ENCODE data around the gene PLXNA2.
A peak's percentile ranks its signal among the peaks of the same experiment; 100 is the strongest.

PLXNA2 gene

DNA sequence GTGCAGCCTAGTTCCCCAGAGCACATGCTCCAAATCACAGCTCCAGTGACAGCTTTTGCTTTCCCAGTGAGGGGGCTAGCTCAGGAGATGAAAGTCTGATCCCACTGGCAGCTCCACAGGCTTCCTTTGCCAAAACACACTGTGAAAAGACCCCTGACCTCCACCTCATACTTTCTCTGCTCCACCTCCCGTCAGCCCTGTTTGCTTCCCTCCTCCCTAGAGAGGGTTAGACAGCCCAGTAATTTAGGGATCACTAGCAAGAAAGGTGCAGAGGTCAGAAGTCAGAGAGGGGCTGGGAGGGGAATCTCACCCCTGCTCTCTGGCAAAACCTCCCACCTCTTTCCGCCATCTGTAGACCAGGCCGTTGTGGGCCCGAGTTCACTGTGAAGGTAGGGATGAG lies 62.8 kb downstream of the PLXNA2 start:
- DNase-seq (ENCODE audit: low spot score) = no peak

DNA sequence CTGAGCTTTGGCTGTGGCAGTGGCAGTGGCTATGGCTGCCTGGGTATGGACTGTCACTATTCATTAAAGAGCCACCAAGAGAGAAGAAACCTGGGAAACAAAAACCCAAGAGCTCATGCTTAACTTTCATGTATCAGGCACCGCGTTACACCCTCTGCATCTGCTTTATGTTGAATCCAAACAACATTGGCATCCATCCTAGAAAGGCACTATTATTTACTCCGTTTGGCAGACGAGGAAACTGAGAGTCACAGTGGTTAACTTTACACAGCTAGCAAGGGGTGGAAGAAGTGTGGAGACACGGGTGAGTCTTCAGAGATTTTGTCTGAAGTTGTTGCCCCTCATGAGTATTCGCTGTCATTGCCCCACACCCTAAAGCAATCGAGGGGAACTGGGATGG lies 63.8 kb downstream of the PLXNA2 start:
- no peak for DNase-seq (ENCODE audit: low spot score)

DNA sequence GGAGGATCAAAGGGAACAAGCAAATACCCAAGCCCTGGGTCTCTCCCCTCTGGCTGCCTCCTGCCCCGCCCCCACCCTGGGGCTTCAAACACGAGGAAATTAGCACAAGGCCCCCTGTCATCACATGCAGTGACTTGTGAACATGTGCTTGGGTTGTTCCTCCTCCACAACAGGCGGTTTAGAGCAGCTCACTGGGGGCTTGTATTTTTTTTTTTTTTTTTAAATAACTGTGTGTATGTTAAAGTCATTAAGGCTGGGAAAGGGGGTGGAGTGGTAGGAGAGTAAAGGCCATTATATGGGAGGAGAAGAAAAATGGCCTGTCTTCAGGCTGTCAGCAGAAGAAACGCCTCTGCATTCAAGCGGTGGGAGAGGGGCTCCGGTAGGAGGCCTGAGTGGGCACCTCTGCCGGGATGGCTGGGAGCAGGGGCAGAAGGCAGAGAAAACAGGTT lies 64.2 kb downstream of the PLXNA2 start:
- DNase-seq (ENCODE audit: low spot score) = no peak

DNA sequence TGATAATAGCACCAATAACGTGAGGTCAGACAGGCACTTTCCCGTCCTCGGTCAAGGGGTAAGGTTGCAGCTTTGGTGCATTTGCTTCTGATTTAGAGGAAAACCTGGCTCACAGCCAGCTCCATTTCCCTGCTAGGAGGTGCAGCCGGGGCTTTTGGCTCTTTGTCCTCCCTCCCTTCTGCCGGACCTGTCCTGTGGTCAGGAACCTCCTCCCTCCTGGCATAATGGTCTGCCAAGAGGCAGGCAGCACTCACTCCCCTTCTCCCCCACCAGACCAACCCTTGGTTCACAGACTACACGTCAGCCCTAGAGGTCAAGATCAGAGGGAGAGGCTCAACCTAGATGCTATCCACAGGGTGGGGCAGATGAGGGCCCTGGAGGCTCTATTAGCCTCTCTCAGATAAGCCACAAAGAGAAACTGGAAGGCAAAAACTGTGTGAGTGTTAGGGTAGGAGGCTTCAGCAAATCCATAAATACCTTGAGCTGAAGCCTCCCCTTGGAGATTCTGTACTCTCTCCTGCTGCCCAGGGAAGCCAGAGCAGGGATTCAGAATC lies 64.8 kb downstream of the PLXNA2 start:
- DNase-seq (ENCODE audit: low spot score) = no peak

DNA sequence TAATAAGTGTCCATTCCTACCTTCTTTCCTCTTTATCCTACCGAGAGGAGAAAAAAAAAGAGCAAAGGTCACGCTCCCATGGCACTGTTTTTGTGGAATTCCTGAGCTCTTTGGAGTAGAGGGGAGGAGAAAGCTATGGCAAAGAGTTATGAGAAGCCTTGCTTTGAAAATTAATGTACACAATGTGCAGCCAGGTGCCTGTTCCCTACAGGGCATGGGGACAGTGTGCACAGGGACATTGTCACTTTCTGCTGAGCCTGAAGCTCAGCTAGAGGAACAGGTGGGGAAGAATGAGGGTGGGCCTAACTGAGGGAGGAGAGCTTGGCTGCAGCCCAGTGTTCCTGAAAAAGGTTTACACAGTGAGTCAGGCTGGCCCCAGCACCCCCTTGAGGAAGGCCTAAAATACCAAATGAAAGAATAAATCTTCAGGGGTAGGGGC lies 66.1 kb downstream of the PLXNA2 start:
- DNase-seq (ENCODE audit: low spot score) = no peak

DNA sequence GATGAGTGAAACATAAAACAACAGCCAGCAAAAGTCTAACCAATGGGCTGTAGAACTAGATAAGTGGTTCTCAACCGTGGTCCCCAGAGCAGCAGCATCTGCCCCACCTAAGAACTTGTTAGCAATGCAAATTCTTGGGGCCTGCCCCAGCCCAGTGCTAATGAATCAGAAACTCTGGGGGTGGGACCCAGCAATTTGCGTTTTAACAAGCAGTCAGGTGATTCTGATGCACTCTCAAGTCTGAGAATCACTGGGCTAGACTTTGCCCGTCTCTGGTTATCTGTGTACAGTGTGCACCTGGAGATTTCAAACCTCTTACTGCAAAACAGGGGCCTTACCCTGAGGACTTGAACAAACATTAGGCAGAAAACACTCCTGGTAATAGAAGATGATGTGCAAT lies 66.5 kb downstream of the PLXNA2 start:
- DNase-seq (ENCODE audit: low spot score) = no peak

DNA sequence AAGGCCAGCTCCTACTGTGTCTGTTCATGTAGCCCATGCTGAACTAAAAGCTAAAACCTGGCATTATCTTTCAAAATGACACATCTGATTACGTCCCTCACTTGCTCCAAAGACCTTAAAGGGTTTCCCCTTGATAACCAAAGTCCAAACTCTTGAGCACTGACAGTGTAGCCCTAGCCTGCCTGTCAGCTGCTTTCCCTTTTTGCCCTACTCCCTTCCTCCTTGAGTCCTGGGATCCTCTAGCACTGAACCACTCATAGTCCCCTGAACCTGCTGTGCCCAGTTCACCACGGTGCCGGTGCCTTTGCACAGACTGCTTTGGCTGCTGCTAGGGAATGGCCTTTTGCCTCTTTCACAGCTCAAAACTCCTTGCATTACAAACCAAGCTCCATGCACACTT lies 67.5 kb downstream of the PLXNA2 start:
- DNase-seq (ENCODE audit: low spot score) = no peak

DNA sequence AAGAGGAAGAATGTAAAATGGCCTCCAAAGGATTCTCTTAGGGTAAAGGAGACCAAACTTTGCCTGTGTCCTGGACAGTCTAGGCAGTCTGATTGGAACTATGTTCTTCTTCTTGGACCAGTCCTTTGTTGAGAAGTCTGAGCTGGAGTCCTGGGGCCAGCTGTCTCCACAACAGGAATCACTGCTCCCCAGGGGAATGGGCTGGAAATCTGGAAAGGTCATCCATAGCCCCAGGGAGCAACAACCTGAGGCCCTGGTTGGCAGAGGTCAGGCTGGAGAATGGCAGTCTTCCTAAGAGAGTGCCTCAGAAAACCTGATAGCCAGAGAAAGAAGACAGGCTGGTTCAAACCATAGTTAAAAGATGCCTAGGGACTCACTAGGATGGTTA lies 68.7 kb downstream of the PLXNA2 start:
- peak; percentile 36 for DNase-seq (ENCODE audit: low spot score)

DNA sequence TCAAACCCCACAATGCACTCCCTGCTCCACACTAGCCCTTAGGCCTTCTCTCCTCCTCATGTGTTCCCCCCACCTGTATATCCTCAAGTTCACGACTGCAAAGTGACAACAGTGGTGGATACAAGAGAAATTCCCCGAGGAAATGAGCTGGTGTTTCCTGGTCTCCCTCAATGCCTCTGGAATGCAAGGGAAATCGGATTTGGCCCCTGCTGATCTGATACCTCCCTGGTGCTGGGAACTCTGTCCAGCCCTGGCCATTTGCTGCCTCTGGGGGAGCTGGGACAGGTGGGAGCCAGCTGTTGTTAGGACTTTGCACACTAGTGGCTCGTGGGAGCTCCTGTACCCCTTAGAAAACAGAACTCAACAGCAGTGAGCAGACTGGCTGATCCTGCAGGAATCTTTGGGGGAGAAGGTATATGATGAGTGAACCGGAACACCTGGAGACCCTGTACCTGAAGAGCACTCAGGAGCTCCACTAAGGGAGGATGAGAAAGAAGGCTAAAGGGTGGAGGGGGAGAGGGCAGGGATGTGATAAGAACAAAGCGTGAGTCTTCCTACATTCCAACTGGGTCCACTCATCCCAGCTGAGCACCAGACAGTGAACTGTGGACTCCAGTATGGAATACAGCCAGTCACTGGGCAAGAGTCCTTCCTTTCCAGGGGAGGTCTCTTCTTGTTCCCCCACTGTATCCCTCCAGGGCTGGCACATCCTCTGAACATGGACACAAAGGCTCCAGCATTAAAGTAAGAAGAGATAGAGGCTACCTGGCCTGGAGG lies 69.3 kb downstream of the PLXNA2 start:
- peak; percentile 28 for DNase-seq (ENCODE audit: low spot score)

DNA sequence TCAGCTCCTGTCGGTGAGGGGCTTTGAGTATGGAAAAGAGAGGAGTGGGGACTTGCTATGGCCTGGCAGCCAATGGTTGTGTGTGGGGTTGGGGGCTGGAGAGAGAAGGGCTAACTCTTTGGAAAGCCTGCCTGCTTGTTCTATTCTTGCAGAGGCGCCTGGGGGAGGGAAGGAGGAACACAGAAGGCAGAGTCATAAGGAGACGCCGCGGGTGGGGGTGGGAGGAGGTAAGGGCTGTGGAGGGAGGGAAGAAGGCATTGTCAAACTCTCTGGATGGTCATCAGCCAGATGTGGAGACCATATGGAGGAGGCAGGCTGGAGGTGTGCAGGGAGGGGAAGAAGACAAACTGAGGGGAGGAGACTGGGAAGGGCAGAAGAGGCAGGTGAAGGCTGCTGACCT lies 70.0 kb downstream of the PLXNA2 start:
- no peak for DNase-seq (ENCODE audit: low spot score)

DNA sequence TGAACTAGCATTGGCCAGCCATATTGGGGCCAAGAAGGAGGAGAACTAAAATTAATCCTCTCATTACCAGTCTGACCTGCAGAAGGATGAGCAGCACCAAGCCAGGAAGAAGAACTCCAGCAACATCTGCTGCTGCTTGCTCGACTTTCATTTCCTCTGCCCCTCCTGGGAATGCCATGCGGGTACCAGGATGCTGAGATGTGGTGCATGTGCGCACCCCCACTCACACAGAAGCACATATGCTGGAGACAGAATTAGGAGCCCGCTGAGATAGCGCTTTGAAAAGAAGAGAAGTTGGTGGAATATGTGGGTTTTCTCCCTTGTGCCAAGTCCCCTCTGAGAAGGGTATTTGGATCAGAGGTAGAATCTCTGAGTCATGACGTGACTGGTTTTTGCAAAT lies 70.4 kb downstream of the PLXNA2 start:
- DNase-seq (ENCODE audit: low spot score) = no peak

DNA sequence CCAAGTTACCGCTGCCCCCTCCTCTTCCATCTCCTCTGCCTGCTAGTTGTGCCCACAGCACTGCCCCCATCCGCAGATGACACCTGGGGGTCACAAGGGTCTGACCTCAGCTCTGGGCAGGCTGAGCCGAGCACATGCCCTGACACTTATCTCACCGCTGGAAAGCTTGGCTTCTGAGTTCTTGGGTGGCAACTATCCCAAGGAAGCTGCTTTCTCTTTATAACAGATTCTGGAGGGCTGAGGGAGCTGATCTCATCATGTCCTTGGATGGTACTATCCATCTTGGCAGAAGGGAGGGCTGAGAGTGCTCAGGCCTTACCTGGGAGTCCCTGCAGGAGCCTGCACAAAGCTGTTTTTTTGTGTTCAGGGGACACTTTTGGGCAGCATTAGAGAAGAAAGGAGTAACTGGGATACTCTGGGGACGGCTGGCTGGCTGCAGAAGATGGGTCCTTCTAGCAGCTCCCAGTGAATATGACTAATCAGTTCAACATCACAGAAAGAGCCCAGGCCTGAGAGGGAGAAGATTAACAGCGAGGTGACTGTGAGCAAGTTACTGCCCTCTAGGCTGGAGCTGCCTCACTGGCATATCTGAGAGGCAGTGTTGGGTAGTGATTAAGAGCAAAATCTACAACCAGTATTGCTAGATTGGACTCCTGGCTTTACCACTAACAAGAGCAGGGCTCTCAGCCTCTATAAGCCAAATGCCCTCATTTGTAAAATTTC lies 71.6 kb downstream of the PLXNA2 start:
- no peak for DNase-seq (ENCODE audit: low spot score)

DNA sequence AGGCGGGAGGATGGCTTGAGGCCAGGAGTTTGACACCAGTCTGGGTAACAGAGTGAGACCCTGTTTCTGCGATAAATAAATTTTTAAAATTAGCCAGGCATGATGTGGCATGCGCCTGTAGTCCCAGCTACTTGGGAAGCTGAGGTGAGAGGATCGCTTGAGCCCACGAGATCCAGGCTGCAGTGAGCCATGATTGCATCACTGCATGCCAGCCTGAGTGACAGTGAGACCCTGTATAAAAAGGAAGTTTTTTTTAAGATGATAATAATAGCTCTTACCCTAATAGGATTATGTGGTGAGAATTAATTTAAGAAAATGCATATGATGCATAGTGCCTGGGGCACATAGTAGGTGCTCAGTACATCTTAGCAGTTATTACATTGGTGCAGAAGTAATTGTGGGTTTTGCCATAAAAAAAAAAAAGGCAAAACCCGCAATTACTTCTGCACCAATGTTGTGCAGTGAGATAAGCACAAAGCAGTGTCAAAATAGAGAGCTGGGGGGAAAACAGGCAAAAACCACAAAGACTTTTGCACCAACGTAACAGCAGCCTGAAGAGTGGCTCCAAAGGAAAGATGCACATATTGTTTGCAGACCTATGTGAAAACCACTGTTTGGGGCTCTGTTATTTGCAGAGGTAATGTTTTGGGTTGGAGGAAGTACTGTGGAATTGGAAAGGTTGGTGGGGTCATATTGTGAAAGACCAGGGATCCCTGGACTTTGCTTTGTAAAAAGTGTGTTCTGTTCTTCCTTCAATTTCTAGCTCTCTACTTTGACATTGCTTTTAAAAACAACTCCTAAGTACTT lies 72.4 kb downstream of the PLXNA2 start:
- DNase-seq (ENCODE audit: low spot score) = no peak

DNA sequence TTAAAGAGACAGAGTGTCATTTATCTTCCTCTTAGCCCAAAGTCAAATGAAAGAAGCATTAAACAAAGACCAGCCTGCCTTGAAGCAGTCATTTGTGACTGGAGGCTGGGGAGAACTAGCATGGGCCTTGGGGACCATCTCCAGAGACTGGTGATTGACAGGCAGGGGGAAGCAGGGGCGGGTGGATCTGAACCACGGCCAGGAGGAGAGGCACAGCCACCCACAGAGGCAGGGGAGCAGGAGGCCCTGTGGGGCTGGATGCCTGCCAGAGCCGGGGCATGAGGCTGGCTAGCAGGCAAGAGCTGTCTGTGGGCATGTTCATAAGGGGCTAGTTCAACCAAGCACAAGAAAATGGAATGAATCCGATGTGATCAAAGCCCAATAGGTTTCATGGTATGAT lies 73.9 kb downstream of the PLXNA2 start:
- DNase-seq (ENCODE audit: low spot score) = peak; percentile 35

DNA sequence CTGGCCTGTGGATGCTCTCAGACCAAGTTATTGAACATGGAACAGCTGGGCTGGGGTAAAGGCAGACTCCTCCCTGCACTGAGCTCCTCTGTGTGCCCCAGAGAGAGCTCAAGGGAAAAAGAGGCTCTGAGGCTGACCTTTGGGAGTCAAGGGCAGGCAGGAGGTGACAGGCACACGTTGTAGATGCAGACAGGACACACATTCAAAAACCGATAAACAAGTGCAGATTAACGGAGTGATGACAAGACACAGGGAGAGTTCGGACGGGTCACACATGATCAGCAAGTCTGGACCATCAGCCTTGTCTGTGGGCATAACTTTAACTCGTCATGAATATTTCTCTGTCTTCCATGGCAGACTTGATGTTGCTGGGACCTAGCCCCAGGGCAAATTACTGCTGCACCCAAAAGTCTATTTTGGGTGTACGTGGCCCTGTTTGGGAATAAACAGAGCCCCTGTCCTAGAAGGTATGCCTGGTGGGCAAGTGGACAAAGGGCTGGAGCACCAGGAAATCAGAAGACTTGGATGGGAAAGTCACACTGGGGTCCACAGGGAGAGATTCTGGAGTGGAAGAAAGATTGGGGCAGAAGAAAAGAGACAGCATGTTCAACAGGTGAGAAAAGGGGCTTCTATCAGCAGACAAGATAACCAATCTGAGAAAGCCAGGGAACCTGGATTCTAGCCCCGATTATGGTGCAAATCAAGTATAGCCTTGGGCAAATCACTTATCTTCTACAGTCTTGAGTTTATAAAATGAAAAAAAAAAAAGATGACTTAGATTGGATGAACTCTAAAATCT lies 74.9 kb downstream of the PLXNA2 start:
- DNase-seq (ENCODE audit: low spot score) = no peak

DNA sequence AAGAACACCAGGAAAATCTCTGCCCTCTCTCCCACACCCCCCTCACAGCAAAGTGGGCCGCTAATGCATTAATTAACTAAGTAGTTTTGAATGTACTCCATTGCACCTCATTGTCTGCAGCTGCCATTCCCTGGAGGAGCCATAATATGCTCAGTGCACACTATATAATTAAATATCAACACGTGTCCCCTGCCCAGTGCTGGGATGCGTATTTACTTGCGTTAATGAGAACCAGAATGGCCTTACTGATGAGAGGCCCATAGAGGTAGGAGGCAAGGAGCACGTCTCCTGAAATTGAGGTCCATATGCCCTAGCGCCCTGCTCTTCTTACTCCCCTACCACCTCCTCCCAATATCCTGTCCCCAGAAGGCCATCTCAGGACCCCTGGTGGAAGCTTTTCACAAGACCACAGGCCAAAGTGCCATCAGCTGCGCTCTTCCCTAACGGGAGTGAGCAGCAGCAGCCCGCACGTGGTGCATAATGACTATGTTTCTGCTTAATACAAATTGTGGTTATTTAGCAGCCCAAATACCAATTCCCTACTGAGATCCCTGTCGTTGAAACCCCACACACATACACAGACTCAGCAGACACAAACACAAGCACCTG lies 76.8 kb downstream of the PLXNA2 start:
- no peak for DNase-seq (ENCODE audit: low spot score)

DNA sequence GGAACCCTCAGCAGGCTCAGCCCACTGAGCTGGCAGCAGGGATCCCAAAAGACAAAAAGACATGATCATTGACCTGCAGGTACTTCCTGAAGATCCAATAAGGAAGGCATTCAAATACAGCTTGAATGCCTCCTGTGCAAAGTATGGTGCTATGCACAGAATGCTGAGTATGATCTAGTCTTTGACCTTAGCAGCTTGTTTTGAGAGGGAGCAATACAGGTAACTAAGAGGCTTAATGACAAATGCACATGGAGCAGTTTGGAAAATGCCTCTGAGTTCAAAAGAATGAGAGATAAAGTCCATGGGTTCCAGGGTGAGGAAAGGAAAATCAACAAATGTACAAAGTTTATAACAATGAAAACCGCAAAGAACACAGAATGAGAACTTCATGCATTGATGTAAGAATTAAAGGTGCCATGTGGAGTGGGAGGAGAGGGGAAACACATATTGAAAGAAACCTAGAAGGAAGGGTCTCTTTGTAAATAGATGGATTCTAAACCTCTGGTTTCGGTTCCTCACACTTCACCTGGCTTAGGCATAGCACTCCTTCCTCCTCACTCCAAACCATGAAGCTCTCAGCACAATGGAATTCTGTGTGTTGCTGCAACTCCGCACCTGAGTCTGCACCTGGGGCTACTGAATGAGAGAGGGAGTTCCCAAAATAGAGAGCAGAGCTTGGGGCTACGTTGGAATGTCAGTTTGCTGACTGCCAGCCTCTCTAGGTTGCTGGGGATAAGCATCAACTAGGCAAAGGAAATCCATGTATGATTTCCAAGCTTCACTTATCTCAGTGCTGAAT lies 77.6 kb downstream of the PLXNA2 start:
- no peak for DNase-seq (ENCODE audit: low spot score)

DNA sequence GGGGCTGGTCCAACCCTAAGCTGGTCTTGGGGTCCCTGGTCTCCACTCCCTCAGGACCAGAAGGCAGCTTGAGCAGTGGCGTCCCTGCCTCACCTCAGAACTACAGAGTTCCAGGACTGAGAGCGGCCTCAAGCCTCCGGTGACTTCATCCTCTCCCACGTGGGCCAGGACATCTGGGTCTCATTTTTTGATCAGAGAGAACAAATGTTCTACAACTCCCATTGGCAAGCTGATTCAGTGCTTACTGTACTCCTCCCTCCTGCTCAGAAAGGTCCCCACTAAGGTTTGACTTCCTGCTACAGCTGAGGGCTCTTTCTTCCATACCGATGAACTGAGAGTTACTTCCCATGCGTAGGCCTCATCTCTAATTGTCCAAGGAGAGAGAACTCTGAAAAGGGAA lies 78.5 kb downstream of the PLXNA2 start:
- no peak for DNase-seq (ENCODE audit: low spot score)

DNA sequence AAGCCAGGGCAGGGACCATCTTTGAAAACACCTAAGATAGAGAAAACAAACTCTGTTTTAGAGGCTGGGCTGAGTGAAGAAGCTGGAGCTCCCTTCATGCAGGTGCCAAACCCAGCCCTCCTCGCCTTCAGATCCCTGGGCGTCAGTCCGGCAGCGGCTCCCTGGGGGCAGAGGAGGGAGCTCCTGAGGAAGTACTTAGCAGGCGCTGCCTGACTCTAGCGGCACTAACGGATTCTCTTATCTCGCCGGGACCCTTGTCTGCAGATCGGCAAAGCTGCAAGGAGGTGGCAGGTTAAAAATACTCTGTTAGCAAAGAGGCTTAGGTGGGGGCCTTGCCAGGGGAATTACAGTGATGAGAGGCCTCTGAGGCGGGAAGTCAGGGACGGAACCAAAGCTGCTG lies 79.6 kb downstream of the PLXNA2 start:
- DNase-seq (ENCODE audit: low spot score) = no peak

DNA sequence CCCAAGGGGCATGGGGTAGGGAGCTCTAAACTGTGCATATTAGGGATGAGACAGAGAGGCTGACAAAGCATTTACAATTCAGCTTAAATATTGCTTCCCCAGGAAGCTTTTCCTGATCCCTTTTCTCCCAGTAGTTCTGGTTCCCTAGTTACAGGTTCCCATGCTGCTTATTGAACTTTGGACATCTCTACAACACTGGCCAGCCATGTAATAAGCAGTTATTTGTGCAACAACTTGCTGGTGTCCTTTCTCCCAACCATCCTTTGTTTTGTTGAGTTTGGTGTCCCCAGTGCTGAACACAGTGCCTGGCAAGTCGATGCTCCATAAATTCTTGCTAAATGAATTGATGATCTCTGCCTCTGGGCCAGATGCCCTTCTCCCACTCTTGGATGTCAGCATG lies 80.6 kb downstream of the PLXNA2 start:
- no peak for DNase-seq (ENCODE audit: low spot score)

Measured in COLO829 (cell line).